HG03095 (cell line): ENCODE data around the gene BACH2.
A peak's percentile ranks its signal among the peaks of the same experiment; 100 is the strongest.
"Not testable (repeated sequence)": the region's sequence is repeated elsewhere in the genome, so short reads cannot be mapped to it uniquely, and the experiment has no call there.

ENCODE experiments used
- ATAC-seq: cut with Tn5 transposase; IDR thresholded peaks from one replicate; pipeline ENCODE4 v1.9.1; 2021; ENCODE audit warnings: moderate library complexity; ENCODE audit not compliant: unreplicated experiment

BACH2 gene

DNA sequence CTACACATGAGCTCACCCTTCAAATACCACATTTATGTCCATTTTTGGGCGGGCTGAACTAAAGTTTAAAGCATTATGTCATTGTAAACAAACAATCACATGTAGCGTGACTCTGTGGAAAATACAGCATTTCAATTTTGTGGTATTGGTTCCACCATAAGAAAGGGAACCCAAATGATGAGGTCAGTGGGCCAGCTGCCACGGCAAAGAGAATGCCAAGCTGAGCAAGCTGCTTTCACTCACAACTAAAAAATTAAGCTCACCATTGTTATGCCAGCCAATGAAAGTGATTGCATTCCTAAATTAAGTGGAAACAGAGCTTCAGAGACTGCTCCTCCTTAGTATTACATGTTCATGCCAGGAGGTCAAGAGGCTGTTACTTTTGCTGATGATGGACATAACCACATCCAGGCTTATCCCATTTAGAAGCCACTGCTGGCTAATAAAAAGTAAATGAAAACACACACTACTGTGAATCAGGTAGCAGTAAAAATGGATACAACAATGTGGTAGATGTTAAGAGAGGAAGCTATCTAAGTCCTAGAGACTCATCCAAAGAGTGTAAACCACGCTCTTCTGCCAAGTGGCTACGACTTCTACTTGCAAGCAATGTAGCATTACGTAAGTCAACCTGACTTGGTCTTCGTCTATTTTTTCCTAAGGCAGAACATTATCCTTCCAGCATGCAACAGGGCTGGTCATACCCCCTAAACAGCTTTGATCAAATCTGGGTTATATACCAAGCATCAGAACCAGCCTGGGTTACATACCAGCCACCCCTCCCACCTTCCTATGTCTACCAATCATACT, 164.8 kb downstream of the BACH2 start:
- ATAC-seq, result no peak

DNA sequence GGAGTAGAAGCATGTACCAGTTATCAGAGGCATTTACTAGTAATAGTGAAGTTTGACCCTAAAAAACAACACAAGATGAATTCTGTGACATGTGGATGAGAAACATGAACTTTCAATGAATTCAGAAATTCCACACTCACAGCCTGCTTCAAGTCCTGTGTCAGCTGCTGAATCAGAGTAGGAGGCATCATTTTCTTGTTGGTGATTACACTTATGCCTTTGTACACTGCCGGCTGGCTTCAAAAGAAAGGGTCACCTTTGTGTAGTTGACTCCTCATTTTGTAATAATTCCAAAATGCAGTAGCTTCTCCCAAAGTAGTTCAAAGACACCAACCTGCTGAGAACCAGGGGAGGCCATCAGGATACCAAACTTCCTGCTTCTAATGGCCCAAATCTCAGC, 165.5 kb downstream of the BACH2 start:
- ATAC-seq, result no peak

DNA sequence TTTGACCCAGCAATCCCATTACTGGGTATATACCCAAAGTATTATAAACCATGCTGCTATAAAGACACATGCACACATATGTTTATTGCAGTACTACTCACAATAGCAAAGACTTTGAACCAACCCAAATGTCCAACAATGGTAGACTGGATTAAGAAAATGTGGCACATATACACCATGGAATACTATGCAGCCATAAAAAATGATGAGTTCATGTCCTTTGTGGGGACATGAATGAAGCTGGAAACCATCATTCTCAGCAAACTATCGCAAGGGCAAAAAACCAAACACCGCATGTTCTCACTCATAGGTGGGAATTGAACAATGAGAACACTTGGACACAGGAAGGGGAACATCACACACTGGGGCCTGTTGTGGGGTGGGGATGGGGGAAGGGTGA, 168.0 kb downstream of the BACH2 start:
- ATAC-seq, result not testable (repeated sequence)

DNA sequence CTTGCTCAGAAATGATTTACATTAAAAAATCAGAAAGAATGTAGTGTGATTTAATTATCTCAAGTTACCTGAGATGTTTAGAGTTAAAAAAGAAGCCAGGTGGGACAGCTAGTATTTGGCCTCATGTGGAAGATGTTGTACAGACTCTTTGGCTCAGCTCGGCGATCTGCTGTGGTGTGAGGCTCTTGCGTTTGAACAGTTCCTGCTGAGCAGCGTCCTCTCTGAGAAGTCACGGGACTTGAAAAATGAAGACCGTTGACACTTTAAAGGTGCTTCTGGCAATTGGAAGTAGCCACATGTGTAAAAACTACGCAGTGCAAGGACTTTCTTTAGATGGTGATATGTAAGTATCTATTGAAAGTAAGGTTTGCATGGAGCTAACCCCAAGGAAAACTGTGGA, 169.0 kb downstream of the BACH2 start:
- ATAC-seq, result no peak

DNA sequence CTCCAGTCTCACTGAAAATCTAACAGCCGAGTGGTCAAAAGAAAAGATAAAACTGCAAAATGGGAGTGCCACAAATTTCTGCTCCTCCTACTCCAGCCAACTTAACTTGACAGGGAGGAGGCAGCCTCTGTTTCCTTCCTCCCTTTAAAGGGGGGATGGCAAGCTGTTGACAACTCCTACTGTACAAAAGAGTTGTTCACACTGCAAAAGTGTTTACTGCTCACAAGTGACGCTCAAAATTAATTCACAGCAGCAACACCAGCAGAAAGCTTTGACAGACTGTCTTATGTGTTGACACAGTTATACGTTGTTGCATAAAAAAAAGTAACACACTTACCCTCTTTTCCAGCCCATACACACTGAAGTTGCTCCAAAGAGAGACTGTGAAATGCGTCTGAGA, 169.8 kb downstream of the BACH2 start:
- no peak for ATAC-seq

DNA sequence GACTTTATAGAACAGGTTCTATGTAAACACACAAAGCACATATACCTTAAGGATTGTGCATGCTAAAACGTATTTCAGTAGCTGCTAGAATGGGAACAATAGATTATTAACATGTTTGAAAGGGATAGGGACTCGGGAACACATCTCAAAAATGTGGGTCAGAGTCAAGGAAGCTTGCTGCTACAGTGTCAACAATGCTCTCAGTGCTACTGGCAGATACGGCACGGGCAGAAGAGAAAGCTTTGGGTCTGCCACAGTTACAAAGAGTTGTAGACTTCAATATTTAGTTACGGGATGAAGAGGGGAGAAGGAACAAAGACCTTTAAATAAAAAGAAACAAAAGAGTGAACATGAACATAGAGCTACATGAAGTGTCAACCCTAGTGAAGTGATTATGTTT, 170.5 kb downstream of the BACH2 start:
- no peak for ATAC-seq

DNA sequence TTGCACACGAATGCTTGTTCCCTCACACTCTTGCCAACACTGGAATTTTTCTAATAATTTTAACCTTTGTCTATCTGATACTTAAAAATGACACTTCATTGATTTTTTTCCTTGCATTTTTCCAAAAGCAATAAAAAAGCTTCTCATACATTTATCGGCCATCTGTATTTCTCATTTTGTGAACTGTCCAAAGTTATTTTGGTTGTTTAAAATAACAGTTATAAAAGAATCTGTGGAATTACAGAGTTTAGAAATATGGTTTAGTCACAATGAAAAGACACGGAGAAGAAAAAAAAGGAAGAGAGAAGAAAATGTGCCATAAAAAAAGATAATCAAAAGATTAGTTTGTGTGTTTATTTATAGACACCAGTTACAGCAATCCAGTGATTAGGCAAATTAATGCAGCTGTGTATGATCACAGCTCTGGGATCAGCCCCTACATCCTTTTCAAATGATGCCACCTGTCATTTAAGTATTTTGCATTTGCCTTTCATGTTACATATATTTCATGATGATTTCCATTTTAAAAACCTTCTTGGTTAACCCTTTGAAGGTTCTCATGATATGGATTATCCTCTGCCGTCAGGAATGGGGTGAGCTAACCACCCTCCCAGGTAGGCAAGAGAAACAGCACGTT, 171.7 kb downstream of the BACH2 start:
- ATAC-seq, result no peak

DNA sequence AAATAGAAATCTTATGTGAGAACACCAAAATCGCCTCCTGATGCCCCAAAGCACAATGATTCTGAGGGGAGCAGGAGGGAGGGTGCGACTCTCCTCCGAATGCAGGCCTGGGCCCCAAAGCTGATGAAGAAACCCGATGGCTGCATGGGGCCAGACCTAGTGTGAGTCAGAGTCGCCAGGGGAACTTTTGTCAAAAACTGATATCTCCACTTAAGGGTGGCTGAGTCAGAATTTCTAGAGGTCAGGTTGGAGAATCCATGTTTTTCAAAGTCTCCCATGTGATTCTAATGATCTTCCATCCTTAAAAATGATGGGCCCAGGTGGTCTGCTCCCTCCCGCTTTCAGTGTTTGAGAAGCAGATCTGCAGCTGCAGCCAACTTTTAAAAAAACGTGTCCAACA, 172.8 kb downstream of the BACH2 start:
- ATAC-seq, result no peak

DNA sequence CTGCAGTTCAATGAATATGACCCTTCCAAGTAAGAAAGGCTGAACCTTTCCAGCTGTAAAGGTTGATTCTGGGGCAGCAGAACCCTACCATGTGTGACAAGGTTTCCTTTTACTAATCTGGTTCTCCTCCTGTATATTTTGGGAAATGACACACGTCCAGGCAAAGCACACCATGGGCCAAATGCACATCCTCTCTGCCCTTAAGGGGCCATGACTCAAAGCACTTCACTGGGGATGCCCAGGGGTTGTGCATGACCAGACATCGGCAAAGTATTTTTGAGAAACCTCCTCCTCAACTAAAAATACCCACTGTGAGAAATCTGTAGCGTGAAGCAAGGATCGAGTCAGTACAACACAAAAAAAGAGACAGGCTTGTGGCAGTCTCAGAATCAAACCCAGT, 174.7 kb downstream of the BACH2 start:
- no peak for ATAC-seq

DNA sequence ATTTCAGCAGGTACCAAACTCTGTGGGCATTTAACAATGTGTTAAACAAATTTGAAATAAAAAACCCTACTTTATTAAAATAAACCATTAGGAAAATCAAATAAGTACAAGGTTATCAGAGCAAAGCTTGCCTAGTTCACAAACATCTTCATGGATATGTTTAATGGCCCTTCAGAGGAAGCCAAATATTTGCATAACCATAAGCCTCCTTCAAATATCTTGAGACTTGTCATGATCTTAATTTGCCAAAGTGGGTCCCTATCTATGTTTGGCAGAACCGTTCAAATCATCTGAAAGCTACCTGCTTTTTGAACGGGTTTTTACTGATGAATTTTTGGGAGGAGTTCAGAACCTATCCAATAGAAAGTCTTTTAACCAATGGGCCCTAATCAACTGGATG, 176.3 kb downstream of the BACH2 start:
- ATAC-seq, result no peak

DNA sequence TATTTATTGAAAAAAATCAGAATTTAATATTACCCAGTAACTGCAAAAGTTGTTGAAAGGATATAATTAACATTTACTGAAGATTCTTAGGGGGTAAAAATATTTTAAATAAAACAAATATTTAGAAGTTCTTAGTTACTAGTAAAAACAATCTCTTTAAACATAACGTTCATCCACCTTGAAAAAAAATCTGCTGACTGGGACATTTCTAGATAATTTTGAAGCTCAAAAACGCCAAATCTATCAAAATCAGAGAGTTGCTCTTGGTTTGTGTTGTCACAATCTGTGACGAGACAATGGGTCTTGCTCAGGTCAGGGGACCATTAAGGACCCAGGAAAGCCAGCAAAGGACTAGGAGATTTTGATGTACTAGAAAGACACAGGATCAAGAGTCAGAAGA, 177.0 kb downstream of the BACH2 start:
- ATAC-seq, result no peak

DNA sequence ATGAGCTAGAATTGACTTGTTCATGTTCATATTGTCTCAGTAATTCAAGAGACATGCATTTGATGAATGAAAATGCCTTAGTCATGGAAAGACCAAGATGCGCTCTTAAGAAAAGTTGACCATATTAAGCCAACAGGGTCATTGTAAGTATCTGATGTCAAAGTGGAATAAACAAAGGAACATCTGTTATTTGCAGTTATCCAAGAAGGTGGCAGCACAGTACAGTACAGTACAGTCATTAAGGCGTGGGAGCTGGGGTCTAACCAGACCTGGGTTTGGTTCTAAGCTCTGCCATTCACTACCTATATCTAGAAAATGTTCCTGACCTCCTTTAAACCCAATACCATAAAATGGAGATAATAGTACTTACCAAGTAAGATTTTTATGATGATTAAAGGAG, 178.1 kb downstream of the BACH2 start:
- ATAC-seq, result no peak

DNA sequence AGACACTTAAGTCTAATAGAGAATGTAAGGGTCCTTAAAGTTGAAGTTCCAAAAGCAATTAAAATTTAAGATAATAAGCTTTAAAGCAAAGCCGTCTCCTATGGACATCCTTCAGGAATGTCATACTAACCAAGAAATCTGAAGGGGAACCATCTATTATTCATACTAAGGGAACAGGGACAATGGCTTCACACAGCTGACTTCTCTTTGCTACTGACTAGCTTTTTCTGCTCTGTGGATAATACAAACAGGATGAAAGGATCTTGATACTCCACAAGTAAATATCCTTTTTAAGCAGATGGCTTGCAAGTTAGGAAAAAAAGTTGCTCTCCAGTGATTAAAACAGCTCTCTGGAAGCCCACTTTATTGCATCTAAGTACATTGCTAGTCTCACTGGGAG, 178.6 kb downstream of the BACH2 start:
- ATAC-seq, result no peak

DNA sequence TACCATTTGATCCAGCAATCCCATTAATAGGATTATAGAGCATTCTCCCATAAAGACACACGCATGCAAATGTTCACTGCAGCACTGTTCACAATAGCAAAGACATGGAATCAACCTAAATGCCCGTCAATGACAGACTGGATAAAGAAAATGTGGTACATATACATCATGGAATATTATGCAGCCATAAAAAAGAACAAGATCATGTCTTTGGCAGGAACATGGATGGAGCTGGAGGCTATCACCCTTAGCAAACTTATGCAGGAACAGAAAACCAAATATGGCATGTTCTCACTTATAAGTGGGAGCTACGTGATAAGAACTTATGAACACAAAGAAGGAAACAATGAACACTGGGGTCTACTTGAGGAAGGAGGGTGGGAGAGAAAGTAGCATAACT, 180.5 kb downstream of the BACH2 start:
- not testable (repeated sequence) for ATAC-seq

DNA sequence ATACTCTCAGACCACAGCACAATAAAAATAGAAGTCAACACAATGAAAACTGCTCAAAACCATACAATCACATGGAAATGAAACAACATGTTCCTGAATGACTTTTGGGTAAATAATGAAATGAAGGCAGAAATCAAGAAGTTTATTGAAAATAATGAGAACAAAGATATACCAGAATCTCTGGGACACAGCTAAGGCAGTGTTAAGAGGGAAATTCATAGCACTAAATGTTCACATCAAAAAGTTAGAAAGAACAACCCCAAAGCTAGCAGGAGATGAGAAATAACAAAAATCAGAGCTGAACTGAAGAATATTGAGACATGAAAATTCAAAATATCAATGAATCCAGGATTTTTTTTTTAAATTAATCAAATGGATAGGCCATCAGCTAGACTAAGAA, 183.3 kb downstream of the BACH2 start:
- ATAC-seq, result no peak

DNA sequence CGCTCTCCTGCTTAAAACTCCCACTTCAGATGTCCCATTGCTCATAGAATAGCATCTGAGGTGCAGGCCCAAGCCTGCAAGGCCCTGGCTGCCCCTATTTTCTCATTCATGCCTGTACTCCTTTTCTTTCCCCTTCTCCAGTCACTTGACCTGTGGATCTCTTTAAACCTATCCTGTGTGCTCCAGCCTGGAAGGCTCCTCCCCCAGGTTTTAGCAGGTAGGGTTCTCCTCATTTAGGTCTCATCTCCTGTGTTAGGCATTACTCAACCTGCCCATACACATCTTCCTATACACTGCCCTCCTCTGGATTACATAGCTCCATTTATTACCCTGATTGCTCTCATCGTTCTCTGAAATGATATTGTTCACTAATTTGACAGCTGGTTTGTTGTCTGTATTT, 185.3 kb downstream of the BACH2 start:
- no peak for ATAC-seq

DNA sequence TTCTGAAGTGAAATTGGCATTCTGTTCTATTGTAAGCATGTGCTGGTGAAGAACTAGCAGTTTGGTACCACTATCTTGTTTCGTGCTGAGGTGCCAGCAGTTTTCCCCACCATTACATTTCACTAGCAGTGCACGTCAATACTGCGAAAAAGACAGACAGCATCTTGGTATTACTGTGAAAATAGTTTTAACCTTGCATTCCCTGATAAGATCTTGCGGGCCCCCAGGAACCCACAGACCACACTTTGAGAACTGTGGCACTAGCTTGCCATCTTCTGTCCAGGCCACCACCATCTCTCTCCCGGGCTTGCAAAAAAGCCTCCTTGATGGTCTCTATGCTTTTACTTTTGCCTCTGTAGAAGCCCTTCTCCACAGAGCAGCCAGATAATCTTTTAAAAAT, 185.7 kb downstream of the BACH2 start:
- no peak for ATAC-seq

DNA sequence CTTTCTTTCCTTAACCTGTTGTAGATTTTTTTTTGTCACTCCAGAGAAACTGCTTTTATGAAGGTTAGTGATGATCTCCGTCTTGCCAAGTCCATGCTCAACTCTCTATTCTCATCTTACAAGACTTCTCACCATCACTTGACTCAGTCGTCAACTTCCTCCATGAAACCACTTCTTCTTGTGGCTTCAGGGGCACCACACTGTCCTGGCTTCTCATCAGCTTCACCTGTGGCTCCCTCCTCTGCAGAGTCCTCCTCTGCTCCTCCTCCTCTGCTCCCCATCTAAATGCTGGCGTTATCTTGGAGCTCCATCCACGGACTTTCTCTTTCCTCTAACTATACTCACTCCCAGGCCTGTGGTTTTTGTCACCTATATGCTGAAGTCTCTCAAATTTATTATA, 187.5 kb downstream of the BACH2 start:
- ATAC-seq, result no peak

DNA sequence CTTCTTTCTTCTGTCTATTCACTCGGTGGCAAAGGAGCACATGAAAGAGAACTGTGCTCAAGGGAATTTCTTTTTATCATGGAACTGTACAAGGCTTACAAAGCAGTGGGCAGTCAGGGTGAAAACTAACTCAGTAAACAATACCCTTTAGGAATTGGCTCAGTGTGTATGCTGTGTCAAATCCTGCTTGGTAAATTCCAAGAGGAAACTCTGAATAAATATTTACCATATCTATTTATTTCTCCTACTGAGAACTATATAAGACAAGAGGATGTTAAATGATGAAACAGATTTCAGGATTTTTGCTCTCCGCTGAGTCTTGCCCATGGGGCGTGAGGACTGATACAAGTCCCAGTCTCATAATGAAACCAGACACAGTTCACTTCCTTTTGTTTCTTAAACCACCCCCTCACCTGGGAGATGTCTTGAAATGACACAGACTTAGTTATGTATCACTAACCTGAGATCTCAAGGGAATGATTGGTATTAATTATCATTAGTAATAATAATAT, 188.8 kb downstream of the BACH2 start:
- ATAC-seq, result peak; percentile 89

DNA sequence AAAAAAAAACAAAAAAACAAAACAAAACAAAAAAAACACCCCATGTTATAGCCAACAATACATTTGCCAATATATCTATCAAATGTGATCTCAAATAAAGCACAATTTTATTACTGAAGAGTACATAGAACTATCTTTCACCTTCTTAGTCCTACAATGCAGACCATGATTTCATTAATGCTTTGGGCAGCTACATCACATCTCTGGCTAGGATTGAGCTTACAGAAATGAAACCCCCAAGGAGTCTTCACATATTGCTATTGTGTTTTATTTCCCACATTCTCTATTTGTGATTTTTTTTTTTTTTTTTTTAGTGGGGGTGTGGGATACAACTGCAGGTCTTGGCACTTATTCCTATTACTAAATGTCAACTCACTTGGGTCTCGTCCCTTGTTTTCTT, 189.3 kb downstream of the BACH2 start:
- no peak for ATAC-seq

DNA sequence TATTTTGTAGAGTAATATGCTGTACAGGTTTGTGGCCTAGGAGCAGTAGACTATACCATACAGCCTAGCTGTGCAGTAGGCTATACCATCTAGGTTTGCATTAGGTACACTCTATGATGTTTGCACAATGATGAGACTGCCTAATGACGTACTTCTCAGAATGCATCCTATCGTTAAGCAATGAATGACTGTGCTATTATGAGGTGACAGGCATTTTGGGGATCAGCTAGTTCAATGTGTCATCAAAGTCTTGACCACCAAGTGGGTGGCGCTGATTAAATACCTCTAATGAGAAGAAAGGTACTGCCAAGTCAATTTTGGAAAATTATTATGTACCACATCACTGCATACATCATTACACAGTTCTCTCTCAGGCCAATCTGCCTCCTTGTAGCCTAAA, 190.2 kb downstream of the BACH2 start:
- no peak for ATAC-seq

DNA sequence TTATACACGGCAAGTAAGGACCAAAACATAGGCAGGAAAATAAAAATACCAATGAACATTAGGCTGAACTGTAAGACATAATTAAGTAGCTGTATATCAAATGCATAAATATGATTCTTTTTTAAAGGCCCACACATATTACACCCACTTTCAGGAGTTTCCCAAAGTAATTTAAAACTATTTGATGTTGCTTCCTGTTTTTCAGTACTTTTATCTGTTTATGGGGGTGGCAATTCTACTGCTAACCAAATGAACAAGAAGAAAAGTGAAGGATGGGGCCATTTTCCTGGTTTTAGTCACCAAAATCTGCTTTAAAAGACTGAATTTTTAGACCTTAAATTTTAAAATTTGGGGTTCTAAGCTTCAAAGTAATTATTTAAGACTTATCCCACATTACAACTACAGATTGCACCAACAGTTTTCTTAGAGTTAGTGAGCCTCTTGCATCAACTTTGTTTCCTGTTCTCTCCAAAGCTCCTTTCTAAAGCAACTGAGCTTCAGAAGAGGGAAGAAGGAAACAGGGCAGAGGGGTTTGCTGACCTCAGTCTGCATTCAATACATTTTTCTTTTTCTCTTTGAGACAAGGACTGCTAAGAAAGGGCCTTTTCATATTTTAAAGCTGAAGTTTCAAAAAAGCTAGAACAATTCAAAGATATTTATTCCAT, 191.0 kb downstream of the BACH2 start:
- ATAC-seq, result no peak
